Body of pancreas (tissue), 4 donors: ENCODE measurements around the gene PDS5A.

Source experiments
- POLR2A ChIP-seq, 3 donors: fragments of 450-650 bp; IDR thresholded peaks; one replicate each; pipeline ENCODE4 v1.6.1; 2016; ENCODE audit warnings: antibody characterized with exemption in 3 of 3, mild to moderate bottlenecking in 2 of 3
- TF ChIP-seq, protein P1 (sequence below), 7 experiments: fragments of 450-650 bp in 4 of 7; fragments of 200-600 bp in 3 of 7; sonication (generic) in 3 of 7; IDR thresholded peaks; one replicate each; pipeline ENCODE4 v1.5.1; 2016 to 2019; ENCODE audit warnings: antibody characterized with exemption in 7 of 7

DNA sequence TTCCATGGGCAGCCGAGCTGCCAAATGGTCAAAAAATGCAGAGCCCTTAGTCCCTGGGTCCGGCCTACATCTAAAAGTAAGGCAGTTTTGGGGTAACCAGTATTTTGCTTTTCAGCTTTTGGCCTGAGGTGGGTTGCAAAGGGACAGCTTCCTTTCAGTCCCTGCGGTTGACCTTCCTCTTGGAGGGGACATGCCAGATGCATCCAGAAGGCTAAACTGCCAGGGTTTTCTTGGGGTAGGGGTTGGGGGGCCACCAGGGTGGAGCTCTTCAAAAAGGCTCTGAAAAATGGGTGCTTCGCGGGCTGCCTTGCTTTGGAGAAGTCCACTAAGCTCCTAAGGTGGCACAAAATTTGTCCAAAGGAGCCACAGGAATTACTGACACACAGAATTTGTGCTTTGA, 159.1 kb downstream of the PDS5A start:
- TF ChIP-seq POLR2A (IDR thresholded peaks at IDR 0.05) = no peak
- TF ChIP-seq, protein P1, sequence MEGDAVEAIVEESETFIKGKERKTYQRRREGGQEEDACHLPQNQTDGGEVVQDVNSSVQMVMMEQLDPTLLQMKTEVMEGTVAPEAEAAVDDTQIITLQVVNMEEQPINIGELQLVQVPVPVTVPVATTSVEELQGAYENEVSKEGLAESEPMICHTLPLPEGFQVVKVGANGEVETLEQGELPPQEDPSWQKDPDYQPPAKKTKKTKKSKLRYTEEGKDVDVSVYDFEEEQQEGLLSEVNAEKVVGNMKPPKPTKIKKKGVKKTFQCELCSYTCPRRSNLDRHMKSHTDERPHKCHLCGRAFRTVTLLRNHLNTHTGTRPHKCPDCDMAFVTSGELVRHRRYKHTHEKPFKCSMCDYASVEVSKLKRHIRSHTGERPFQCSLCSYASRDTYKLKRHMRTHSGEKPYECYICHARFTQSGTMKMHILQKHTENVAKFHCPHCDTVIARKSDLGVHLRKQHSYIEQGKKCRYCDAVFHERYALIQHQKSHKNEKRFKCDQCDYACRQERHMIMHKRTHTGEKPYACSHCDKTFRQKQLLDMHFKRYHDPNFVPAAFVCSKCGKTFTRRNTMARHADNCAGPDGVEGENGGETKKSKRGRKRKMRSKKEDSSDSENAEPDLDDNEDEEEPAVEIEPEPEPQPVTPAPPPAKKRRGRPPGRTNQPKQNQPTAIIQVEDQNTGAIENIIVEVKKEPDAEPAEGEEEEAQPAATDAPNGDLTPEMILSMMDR (IDR thresholded peaks at IDR 0.05) = no peak
